Keratinocyte (primary cell): ENCODE measurements around the gene DSCAML1. TPM values are rescaled to one million over a fixed set of nuclear protein-coding genes. Genes with fewer than 3 reads are reported as not detected.

Experiments
- DNase-seq: peaks from one replicate; pipeline ENCODE4 v3.0.0-alpha.2; 2011; ENCODE audit warnings: low read depth, missing footprints, low spot score
- FAIRE-seq: peaks from 2 replicates; lab custom pipeline; 2011; peaks lifted over from hg19 to GRCh38; lab: Jason Lieb, UNC
- H2AFZ ChIP-seq: 2 replicates; pipeline ENCODE4 v1.6.0; 2012; ENCODE audit warnings: low read length, control low read depth, inconsistent platforms; ENCODE audit not compliant: control insufficient read depth
- H3K27ac ChIP-seq: 2 replicates; pipeline ENCODE4 v1.5.1; 2011; ENCODE audit warnings: low read length; ENCODE audit not compliant: control insufficient read depth, insufficient read depth
- H3K27me3 ChIP-seq: 3 replicates; pipeline ENCODE4 v1.6.0; 2011; ENCODE audit warnings: low read length; ENCODE audit not compliant: control insufficient read depth, insufficient read depth; ENCODE audit errors: extremely low read depth
- H3K36me3 ChIP-seq, 2 experiments: 2 replicates in 1 of 2; 3 replicates in 1 of 2; pipeline ENCODE4 v1.5.1; 2011; ENCODE audit warnings: low read length in 2 of 2, mild to moderate bottlenecking in 1 of 2; ENCODE audit not compliant: control insufficient read depth in 2 of 2, insufficient read depth in 2 of 2; ENCODE audit errors: extremely low read depth in 1 of 2
- H3K4me1 ChIP-seq: 3 replicates; pipeline ENCODE4 v1.5.1; 2011; ENCODE audit warnings: low read length; ENCODE audit not compliant: control insufficient read depth, insufficient read depth; ENCODE audit errors: extremely low read depth
- H3K4me2 ChIP-seq: 3 replicates; pipeline ENCODE4 v1.6.0; 2011; ENCODE audit warnings: low read depth, low read length; ENCODE audit not compliant: control insufficient read depth, insufficient read depth; ENCODE audit errors: extremely low read depth
- H3K4me3 ChIP-seq, 3 experiments: fragments of 200-600 bp in 1 of 3; sonication (generic) in 1 of 3; 2 replicates in 2 of 3; 3 replicates in 1 of 3; pipeline ENCODE4 v1.5.1; 2011 to 2016; ENCODE audit warnings: low read length in 3 of 3, mild to moderate bottlenecking in 3 of 3, control low read depth in 2 of 3, inconsistent platforms in 1 of 3, low read depth in 1 of 3, mixed read lengths in 1 of 3, mixed run types in 1 of 3, moderate library complexity in 1 of 3; ENCODE audit not compliant: control insufficient read depth in 2 of 3, insufficient read depth in 2 of 3; ENCODE audit errors: extremely low read depth in 1 of 3
- H3K79me2 ChIP-seq: 2 replicates; pipeline ENCODE4 v1.6.0; 2012; ENCODE audit warnings: low read length; ENCODE audit not compliant: control insufficient read depth, insufficient read depth
- H3K9ac ChIP-seq: 3 replicates; pipeline ENCODE4 v1.6.0; 2011; ENCODE audit warnings: low read length; ENCODE audit not compliant: control insufficient read depth, insufficient read depth; ENCODE audit errors: extremely low read depth
- H3K9me1 ChIP-seq: 3 replicates; pipeline ENCODE4 v1.6.0; 2011; ENCODE audit warnings: low read length; ENCODE audit not compliant: control insufficient read depth, insufficient read depth; ENCODE audit errors: extremely low read depth
- H3K9me3 ChIP-seq: 2 replicates; pipeline ENCODE4 v1.5.1; 2012; ENCODE audit warnings: low read depth, low read length; ENCODE audit not compliant: control insufficient read depth
- H4K20me1 ChIP-seq: 3 replicates; pipeline ENCODE4 v1.6.0; 2011; ENCODE audit warnings: low read length; ENCODE audit not compliant: control insufficient read depth, insufficient read depth; ENCODE audit errors: extremely low read depth
- EZH2 ChIP-seq: IDR thresholded peaks from one replicate; pipeline ENCODE4 v1.6.1; 2012; ENCODE audit warnings: inconsistent platforms, mild to moderate bottlenecking, low read length, moderate library complexity
- dilution Hi-C: fragments of 300-500 bp; cut with MboI; formaldehyde crosslinking; loops from one replicate; pipeline ENCODE4 v1.7.0; 2020; ENCODE audit warnings: low sequenced_read_pairs; ENCODE audit not compliant: extremely low pct_ligation_motif_present
- polyA plus RNA-seq, 5 experiments: library from polyadenylated mRNA; depleted of rRNA in 3 of 5; stranded (reverse) in 3 of 5; stranded (forward) in 1 of 5; unstranded in 1 of 5; fragments of >200 nt; gene quantifications; 1 replicate in 1 of 5; 2 replicates in 3 of 5; 3 replicates in 1 of 5; pipeline versions ENCODE4 v1.2.1 to v1.2.3, GENCODE V29; 2011 to 2012; ENCODE audit warnings: missing spikeins in 2 of 5, low read depth in 1 of 5, low replicate concordance in 1 of 5
- TF ChIP-seq, protein P1 (sequence below), 3 experiments: IDR thresholded peaks in 1 of 3; conservative IDR thresholded peaks in 1 of 3; optimal IDR thresholded peaks in 1 of 3; 2 replicates in 2 of 3; 3 replicates in 1 of 3; pipeline versions ENCODE3 to v1.5.1; 2011; ENCODE audit warnings: low read length in 3 of 3, mild to moderate bottlenecking in 3 of 3, moderate library complexity in 2 of 3, control low read depth in 1 of 3, inconsistent platforms in 1 of 3; ENCODE audit not compliant: insufficient read depth in 2 of 3; ENCODE audit errors: extremely low read depth in 1 of 3

The DSCAML1 gene
- polyA plus RNA-seq, 1 donor (not counting 4 experiments of a cell fraction or from before 2014, with no cell fraction given): not detected

DNA sequence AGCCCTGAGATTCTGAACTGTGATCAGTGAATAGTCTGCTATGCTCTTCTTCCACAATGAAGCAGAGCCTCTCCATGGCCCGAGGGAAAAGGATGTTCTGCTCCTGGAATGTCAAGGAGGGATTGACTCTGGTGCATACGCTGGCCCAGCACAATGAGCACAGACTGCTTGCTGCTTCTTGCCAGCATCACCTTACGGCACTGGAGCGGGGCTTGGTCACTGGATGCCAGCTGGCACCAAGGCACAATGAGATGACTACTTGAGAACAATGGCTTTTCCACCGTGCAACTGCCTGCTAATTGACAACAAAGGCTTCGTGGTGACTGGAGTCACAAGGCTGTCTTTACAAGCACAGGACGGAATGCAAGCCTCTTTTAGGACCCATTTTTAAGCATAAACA, 139.2 kb downstream of the DSCAML1 start:
- FAIRE-seq: no peak
- dilution Hi-C loops: no loop called here

DNA sequence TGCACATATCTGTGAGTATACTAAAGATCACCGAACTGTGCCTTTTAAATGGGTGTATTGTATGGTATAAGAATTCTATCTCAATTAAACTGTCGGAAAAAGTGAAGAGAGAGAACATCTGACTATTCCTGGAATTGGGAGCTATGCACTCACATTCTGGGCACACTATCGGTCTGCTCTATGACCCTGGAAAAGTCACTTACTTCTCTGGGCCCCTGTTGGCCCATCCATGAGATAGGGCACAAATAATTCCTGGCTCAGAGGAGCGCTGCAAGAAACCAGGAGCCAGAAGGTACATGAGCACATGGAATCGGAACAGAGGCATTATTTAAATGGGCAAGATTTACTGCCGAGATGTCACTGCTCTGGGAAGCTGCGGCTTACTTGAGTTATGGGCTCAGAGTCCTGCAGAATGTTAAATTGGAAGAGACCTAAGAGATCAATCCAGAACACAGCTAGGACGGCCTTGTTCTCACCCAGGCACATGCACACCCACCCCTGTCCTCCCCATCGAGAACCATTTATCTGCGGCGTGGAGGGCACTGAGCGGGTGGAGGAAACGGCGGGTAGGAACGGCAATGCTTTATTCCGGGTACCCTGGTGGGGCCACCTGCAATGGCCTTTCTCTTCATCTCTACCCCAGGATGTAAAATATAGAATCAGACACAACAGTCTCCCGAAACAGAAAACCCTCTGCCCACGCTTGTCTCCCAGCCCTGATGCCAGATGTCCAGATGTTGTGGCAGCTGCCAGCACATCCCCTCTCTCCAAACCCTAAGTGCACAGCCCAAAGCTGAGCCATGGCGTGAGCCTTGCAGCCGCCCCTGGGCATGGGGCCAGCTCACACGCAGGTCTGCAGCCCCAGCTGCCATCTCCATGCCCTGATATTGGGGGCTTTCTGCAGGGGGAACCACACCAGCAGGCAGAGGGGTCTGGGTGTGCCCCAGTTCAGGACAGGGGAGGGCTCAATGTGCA, 142.4 kb downstream of the DSCAML1 start:
- H3K9me3 ChIP-seq: no peaks in the 10 kb centered on the region
- H3K27ac ChIP-seq: no peak overlapping the region
- peaks cover 13% of the 10 kb centered on the region for H3K27me3 ChIP-seq
- FAIRE-seq (no peak), DNase-seq (no peak)
- H3K4me3 ChIP-seq: no peak overlapping the region
- H3K9me1 ChIP-seq: no peaks in the 10 kb centered on the region
- TF ChIP-seq, protein P1, sequence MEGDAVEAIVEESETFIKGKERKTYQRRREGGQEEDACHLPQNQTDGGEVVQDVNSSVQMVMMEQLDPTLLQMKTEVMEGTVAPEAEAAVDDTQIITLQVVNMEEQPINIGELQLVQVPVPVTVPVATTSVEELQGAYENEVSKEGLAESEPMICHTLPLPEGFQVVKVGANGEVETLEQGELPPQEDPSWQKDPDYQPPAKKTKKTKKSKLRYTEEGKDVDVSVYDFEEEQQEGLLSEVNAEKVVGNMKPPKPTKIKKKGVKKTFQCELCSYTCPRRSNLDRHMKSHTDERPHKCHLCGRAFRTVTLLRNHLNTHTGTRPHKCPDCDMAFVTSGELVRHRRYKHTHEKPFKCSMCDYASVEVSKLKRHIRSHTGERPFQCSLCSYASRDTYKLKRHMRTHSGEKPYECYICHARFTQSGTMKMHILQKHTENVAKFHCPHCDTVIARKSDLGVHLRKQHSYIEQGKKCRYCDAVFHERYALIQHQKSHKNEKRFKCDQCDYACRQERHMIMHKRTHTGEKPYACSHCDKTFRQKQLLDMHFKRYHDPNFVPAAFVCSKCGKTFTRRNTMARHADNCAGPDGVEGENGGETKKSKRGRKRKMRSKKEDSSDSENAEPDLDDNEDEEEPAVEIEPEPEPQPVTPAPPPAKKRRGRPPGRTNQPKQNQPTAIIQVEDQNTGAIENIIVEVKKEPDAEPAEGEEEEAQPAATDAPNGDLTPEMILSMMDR (optimal IDR thresholded peaks at IDR 0.05 in 1 of 3, IDR thresholded peaks at IDR 0.05 in 1 of 3, conservative IDR thresholded peaks at IDR 0.05 in 1 of 3; ENCODE audit: extremely low read depth in 1 of 3, insufficient read depth in 2 of 3, low read length in 3 of 3): no peak
- no peak for TF ChIP-seq EZH2
- H3K79me2 ChIP-seq: no peaks in the 10 kb centered on the region
- dilution Hi-C loops: no loop called here
- no peak overlapping the region for H3K4me2 ChIP-seq
- no peak overlapping the region for H3K9ac ChIP-seq
- H4K20me1 ChIP-seq: no peaks in the 10 kb centered on the region
- no peaks in the 10 kb centered on the region for H3K4me1 ChIP-seq
- H2AFZ ChIP-seq: no peak overlapping the region
- no peaks in the 10 kb centered on the region for H3K36me3 ChIP-seq

More for the DNA sequence above, 139.2 kb downstream of the DSCAML1 start:
- H3K27ac ChIP-seq: no peak overlapping the region
- H3K4me3 ChIP-seq: no peak overlapping the region
- H3K9me1 ChIP-seq: no peaks in the 10 kb centered on the region
- no peak for DNase-seq
- H4K20me1 ChIP-seq: no peaks in the 10 kb centered on the region
- H3K4me1 ChIP-seq: no peaks in the 10 kb centered on the region
- H2AFZ ChIP-seq: no peak overlapping the region
- H3K36me3 ChIP-seq: no peaks in the 10 kb centered on the region
- no peak overlapping the region for H3K9ac ChIP-seq
- TF ChIP-seq, protein P1 (optimal IDR thresholded peaks at IDR 0.05 in 1 of 3, IDR thresholded peaks at IDR 0.05 in 1 of 3, conservative IDR thresholded peaks at IDR 0.05 in 1 of 3; ENCODE audit: extremely low read depth in 1 of 3, insufficient read depth in 2 of 3, low read length in 3 of 3): no peak
- TF ChIP-seq EZH2: no peak
- H3K79me2 ChIP-seq: no peaks in the 10 kb centered on the region
- H3K27me3 ChIP-seq: peaks cover 13% of the 10 kb centered on the region
- no peak overlapping the region for H3K4me2 ChIP-seq
- no peaks in the 10 kb centered on the region for H3K9me3 ChIP-seq
